Skeletal muscle tissue (tissue), 4 donors: ENCODE measurements around the gene USP30. TPM values are rescaled to one million over a fixed set of nuclear protein-coding genes. Genes with fewer than 3 reads are reported as not detected.
A peak's percentile ranks its signal among the peaks of the same experiment; 100 is the strongest.

Experiments used
- H3K27ac ChIP-seq: one replicate; pipeline ENCODE4 v1.7.0; 2013; ENCODE audit warnings: mild to moderate bottlenecking, low read depth, low read length, inconsistent platforms
- H3K27me3 ChIP-seq, 3 donors: one replicate each; pipeline ENCODE4 v1.7.0; 2013; ENCODE audit warnings: low read length in 3 of 3; ENCODE audit not compliant: control insufficient read depth in 3 of 3, insufficient read depth in 3 of 3
- H3K36me3 ChIP-seq, 3 donors: one replicate each; pipeline ENCODE4 v1.7.0; 2013; ENCODE audit warnings: low read length in 3 of 3; ENCODE audit not compliant: control insufficient read depth in 3 of 3, insufficient read depth in 3 of 3
- H3K4me1 ChIP-seq, 3 donors: one replicate each; pipeline ENCODE4 v1.7.0; 2013; ENCODE audit warnings: low read length in 3 of 3, mild to moderate bottlenecking in 3 of 3; ENCODE audit not compliant: control insufficient read depth in 3 of 3, insufficient read depth in 3 of 3
- H3K4me3 ChIP-seq, 3 donors: one replicate each; pipeline ENCODE4 v1.7.0; 2013; ENCODE audit warnings: low read length in 3 of 3
- H3K9ac ChIP-seq, 3 donors: one replicate each; pipeline ENCODE4 v1.7.0; 2013; ENCODE audit warnings: low read length in 3 of 3, mild to moderate bottlenecking in 3 of 3, moderate library complexity in 2 of 3, low read depth in 1 of 3
- H3K9me3 ChIP-seq, 3 donors: one replicate each; pipeline ENCODE4 v1.7.0; 2013; ENCODE audit warnings: low read length in 3 of 3; ENCODE audit not compliant: control insufficient read depth in 3 of 3
- total RNA-seq: library from RNA; depleted of rRNA; stranded (reverse); fragments of >200 nt; gene quantifications from one replicate; pipeline ENCODE4 v1.2.3, GENCODE V29; 2014
- donor health status: Osteomylitis.

Gene USP30
- total RNA-seq, 1 donor from 2014 or later, result 12.0 TPM

DNA sequence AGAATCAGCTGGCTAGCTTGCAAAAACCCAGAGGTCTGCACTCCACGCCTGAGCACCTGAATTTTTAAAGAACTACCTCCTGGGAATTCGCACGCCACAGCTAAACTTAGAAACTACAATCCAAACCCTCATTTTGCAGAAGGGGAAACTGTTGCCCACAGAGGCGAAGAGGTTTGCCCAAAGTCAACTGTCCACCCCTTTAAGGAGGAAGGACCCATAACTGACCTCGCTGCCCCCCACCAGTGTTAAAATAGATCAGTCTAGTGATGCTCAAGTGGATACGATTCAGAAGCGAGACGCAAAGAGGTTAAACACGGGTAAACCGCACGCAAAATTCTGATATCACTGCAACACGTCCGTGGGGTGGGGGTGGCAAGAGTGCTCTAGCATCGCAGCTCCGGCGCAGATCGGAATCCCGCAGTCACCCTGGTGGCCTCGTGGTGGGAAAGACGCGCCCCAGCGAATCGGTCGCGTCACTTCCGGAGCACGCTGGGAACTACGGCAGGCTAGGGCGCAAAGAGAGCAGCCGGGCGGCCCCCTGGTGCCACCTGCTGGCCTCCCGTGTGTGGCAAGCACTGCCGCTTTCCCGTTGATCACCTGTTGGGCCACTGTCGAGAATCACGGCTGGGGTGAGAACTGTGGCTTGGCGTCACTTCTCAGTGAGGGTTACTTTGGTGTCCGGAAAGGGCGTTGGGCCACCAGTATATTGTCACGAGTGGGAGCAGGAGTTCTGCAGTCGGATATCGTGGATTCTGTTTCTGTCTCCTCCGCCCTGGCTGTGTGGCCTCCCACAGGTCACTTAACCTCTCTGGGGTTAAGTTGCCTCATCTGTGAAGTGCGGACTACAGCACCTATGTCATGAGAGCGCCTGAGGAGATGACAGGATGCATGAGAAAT is 40.9 kb downstream of the USP30 start, which contains the start of gene ALKBH2:
Gene ALKBH2 (minus strand): TSS at position 451 of the 897 bp plus-strand sequence. CDS start 686 bp downstream, outside the sequence.
- peak within 1 kb of the TSS; percentile 76 for H3K27ac ChIP-seq
- H3K4me3 ChIP-seq, result peak within 1 kb of the TSS; percentile 76 to 94 (median 87)
- no peaks in the 10 kb centered on the region for H3K27me3 ChIP-seq
- H3K36me3 ChIP-seq, result peaks cover 18 to 21% (median 20%) of the 10 kb centered on the region in 3 donors
- peak within 1 kb of the TSS; percentile 69 to 86 (median 73) for H3K9ac ChIP-seq
- H3K4me1 ChIP-seq, result peaks cover 17 to 28% (median 24%) of the 10 kb centered on the region in 3 donors
- H3K9me3 ChIP-seq, result no peaks in the 10 kb centered on the region

DNA sequence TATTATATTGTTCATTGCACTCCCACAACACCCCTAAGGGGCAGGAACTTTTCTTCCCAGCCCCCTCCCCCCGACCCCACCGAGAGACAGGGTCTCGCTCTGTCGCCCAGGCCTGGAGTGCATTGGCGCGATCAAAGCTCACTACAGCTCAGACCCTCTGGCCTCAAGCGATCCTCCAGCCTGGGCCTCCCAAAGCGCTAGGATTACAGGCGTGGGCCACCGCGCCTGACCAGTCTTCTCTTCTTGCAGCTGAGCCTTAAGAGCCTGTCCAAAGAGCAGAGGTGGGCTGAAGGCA is 44.7 kb downstream of the USP30 start:
- H3K27ac ChIP-seq, result no peak overlapping the region
- no peak overlapping the region for H3K4me3 ChIP-seq
- no peak overlapping the region for H3K9ac ChIP-seq
- peaks cover 9 to 12% (median 12%) of the 10 kb centered on the region in 3 donors for H3K36me3 ChIP-seq
- peaks cover 28 to 37% (median 29%) of the 10 kb centered on the region in 3 donors for H3K4me1 ChIP-seq
- H3K27me3 ChIP-seq, result no peaks in the 10 kb centered on the region
- no peaks in the 10 kb centered on the region for H3K9me3 ChIP-seq

DNA sequence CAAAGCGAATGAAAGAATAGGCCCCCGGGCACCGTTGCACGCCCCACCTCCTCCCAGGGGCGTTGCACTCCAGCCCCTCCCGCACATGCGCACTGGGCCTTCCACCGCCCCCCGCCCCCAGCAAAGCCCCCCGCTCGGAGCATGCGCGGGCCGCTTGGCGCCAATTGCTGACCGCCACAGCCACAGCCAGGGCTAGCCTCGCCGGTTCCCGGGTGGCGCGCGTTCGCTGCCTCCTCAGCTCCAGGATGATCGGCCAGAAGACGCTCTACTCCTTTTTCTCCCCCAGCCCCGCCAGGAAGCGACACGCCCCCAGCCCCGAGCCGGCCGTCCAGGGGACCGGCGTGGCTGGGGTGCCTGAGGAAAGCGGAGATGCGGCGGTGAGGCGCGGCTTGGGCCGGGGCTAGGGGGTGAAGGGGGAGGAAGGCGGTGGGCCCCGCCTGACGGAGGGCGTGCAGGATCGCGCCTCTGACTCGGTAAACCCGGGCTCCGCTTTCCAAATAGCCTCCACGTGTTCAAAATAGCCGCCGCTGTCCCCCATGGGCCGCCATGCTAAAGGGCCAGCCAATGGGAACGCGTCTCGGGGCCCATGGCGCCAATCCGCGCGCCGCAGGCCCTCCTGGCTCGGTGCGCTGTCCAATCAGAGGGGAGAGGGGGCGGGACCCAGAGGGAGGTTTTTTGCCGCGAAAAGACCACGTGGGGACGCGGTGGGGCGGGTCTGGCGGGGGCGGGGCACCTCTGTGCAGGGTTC is 45.2 kb downstream of the USP30 start, which contains the start of gene UNG:
Gene UNG (plus strand): TSS at position 163 of the 748 bp plus-strand sequence. CDS start 83 bp downstream, at position 246.
- H3K27ac ChIP-seq, result peak within 1 kb of the TSS; percentile 81
- peak within 1 kb of the TSS; percentile 81 to 88 (median 87) for H3K9ac ChIP-seq
- peaks cover 23 to 32% (median 24%) of the 10 kb centered on the region in 3 donors for H3K4me1 ChIP-seq
- peaks cover 14 to 17% (median 17%) of the 10 kb centered on the region in 3 donors for H3K36me3 ChIP-seq
- H3K27me3 ChIP-seq, result no peaks in the 10 kb centered on the region
- no peaks in the 10 kb centered on the region for H3K9me3 ChIP-seq
- H3K4me3 ChIP-seq, result peak within 1 kb of the TSS; percentile 81 to 87 (median 86)

DNA sequence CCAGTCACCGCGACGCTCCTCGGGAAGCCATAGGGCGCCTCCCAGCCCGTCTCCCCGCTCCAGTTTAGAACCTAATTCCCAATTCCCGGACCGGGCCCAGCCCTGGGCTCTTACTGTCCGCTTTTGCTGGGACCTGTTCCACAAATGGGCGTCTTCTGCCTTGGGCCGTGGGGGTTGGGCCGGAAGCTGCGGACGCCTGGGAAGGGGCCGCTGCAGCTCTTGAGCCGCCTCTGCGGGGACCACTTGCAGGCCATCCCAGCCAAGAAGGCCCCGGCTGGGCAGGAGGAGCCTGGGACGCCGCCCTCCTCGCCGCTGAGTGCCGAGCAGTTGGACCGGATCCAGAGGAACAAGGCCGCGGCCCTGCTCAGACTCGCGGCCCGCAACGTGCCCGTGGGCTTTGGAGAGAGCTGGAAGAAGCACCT is 45.8 kb downstream of the USP30 start:
- Histone ChIP-seq H3K36me3 (peaks cover 17 to 20% (median 18%) of the 10 kb centered on the region in 3 donors), H3K4me1 (peaks cover 17 to 26% (median 18%) of the 10 kb centered on the region in 3 donors), H3K27ac (peak overlapping the region; percentile 81), H3K4me3 (peak overlapping the region; percentile 81 to 87 (median 86)), H3K9me3 (no peaks in the 10 kb centered on the region), H3K27me3 (no peaks in the 10 kb centered on the region), H3K9ac (peak overlapping the region; percentile 81 to 88 (median 87))

DNA sequence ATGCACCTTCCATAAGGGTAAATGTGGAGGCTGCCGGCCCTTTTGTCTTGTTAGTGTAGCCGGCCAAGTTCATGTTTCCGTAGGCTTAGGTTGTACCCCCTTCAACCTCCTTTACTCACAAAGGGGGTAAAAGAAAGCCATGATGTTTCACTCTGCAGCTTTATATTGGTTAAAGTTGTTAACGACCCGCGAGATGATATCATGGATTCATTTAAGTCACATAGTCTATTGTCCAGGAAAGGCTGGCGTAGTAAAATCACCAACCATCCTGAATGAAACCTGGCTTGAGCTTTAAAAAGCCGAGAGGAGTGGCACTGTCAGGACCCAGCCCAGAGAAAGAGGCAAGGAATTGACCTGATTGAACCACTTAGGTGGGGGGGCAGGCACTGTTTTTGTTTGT is 46.3 kb downstream of the USP30 start:
- peak overlapping the region; percentile 81 to 88 (median 87) for H3K9ac ChIP-seq
- peaks cover 21 to 23% (median 21%) of the 10 kb centered on the region in 3 donors for H3K36me3 ChIP-seq
- peak overlapping the region; percentile 81 for H3K27ac ChIP-seq
- no peaks in the 10 kb centered on the region for H3K9me3 ChIP-seq
- peaks cover 14 to 22% (median 15%) of the 10 kb centered on the region in 3 donors for H3K4me1 ChIP-seq
- peak overlapping the region; percentile 81 to 87 (median 86) for H3K4me3 ChIP-seq
- no peaks in the 10 kb centered on the region for H3K27me3 ChIP-seq

DNA sequence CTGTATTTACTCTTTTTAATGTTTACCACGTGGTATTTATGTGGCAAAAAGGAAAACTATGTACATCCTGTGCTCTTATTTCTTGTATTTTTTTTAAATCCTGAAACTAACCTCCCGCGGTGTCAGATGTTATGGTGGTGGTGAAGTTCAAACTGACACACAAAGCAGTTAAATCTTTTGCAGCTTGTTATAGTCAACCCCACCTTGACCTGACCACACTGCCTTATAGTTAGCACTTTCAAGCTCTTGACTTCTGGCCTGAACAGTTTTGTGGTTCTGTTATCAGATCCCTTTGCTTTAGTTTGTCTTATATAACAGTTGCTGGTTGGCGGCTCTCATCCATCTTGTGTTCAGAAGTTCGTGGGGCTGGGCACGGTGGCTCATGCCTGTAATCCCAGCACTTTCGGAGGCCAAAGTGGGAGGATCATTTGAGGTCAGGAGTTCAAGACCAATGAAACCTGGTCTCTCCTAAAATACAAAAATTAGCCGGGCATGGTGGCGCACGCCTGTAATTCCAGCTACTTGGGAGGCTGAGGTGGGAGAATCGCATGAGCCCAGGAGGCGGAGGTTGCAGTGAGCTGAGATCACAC is 47.1 kb downstream of the USP30 start:
- H3K27ac ChIP-seq, result peak overlapping the region; percentile 81
- peaks cover 25 to 28% (median 27%) of the 10 kb centered on the region in 3 donors for H3K36me3 ChIP-seq
- H3K4me1 ChIP-seq, result peaks cover 13 to 20% (median 14%) of the 10 kb centered on the region in 3 donors
- H3K27me3 ChIP-seq, result no peaks in the 10 kb centered on the region
- no peaks in the 10 kb centered on the region for H3K9me3 ChIP-seq
- H3K9ac ChIP-seq, result peak overlapping the region; percentile 53 to 87 (median 81)
- peak overlapping the region in 2 of 3 donors; percentile 32 to 86 for H3K4me3 ChIP-seq

DNA sequence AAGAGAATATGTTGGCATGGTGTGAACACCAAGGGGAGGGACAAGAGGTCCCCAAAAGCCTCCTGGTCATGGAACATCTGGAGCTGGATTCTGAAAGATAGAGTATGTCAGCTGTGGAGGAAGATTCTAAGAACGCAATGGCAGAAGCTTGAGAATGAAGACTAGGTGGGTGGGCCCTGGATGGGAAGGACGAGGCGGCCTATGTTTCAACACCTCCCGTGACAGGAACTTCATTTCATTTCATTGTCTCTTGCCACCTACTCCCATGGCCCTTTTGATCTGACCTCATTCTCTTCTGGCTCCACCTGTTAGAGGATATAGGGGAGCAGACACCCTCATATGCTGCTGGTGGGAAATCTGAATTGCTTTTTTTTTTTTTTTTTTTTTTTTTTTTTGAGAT is 48.4 kb downstream of the USP30 start:
- H3K9ac ChIP-seq, result no peak overlapping the region
- H3K27me3 ChIP-seq, result no peaks in the 10 kb centered on the region
- H3K4me1 ChIP-seq, result peaks cover 13 to 20% (median 14%) of the 10 kb centered on the region in 3 donors
- no peak overlapping the region for H3K27ac ChIP-seq
- no peaks in the 10 kb centered on the region for H3K9me3 ChIP-seq
- peaks cover 33 to 39% (median 39%) of the 10 kb centered on the region in 3 donors for H3K36me3 ChIP-seq
- no peak overlapping the region for H3K4me3 ChIP-seq

DNA sequence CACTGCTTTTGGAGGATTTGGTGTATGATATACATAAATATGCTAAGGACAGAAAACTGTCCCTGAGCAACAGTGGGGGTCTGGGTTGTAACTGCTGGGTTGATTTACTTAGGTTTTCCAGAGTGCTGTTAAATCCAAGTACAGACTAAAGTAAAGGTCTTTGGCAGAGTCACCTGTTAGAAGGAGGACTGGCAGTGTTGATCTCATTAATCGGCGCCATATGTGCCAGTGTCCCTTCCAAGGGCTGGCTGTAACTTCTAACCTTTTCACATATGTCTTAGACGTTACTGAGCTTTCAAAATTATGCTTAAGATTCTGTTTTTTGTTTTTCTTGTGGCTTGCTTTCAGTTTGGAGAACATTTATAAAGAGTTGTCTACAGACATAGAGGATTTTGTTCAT is 50.1 kb downstream of the USP30 start:
- Histone ChIP-seq H3K4me3 (no peak overlapping the region), H3K4me1 (peaks cover 10 to 16% (median 13%) of the 10 kb centered on the region in 3 donors), H3K36me3 (peaks cover 37 to 50% (median 46%) of the 10 kb centered on the region in 3 donors), H3K9ac (no peak overlapping the region), H3K9me3 (no peaks in the 10 kb centered on the region), H3K27ac (no peak overlapping the region), H3K27me3 (no peaks in the 10 kb centered on the region)

DNA sequence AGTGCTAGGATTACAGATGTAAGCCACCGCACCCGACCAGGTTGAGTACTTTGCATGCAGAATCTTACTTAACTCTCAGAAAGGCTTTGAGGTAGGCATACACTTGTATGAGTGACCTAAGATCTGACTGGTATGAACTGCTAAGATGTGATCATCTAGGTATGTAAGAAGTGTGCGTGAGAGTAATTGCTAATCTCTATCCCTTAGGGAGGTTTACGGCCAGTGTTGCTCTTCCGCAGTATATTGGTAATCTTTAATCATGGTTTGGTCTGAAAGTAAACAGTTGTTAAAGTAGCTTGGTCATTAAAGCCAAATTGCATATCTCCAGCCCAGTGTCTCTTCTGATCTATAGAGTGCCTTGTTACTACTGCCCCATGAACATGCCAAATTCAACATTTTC is 52.8 kb downstream of the USP30 start:
- no peak overlapping the region for H3K27ac ChIP-seq
- H3K9ac ChIP-seq, result no peak overlapping the region
- H3K4me1 ChIP-seq, result no peaks in the 10 kb centered on the region
- H3K9me3 ChIP-seq, result no peaks in the 10 kb centered on the region
- H3K36me3 ChIP-seq, result peaks cover 36 to 61% (median 45%) of the 10 kb centered on the region in 3 donors
- H3K4me3 ChIP-seq, result no peak overlapping the region
- H3K27me3 ChIP-seq, result no peaks in the 10 kb centered on the region
